OCI-LY1 (cell line): Measurements from ENCODE around the gene DHH.
"Not testable (repeated sequence)": the region's sequence is repeated elsewhere in the genome, so short reads cannot be mapped to it uniquely, and the experiment has no call there.

ENCODE experiments used
- H2AFZ ChIP-seq: fragments of 200-600 bp; sonication (generic), shearing (Covaris generic); 2 replicates; pipeline ENCODE4 v1.6.0; 2014; ENCODE audit warnings: antibody characterized with exemption, mild to moderate bottlenecking, low read length
- H3F3A ChIP-seq: fragments of 200-600 bp; sonication (generic), shearing (Covaris generic); 2 replicates; pipeline ENCODE4 v1.6.0; 2014; ENCODE audit warnings: mild to moderate bottlenecking, antibody characterized with exemption, low read length, moderate library complexity; ENCODE audit not compliant: insufficient read depth
- H3K27ac ChIP-seq: fragments of 200-600 bp; sonication (generic); 2 replicates; pipeline ENCODE4 v1.5.1; 2014; ENCODE audit warnings: low read length, mixed run types, mild to moderate bottlenecking, low read depth; ENCODE audit not compliant: poor library complexity, severe bottlenecking
- H3K27me3 ChIP-seq: fragments of 200-600 bp; sonication (generic); 2 replicates; pipeline ENCODE4 v1.6.0; 2014; ENCODE audit warnings: antibody characterized with exemption, mild to moderate bottlenecking, low read length, moderate library complexity; ENCODE audit not compliant: insufficient read depth
- H3K36me3 ChIP-seq: fragments of 200-600 bp; sonication (generic); 2 replicates; pipeline ENCODE4 v1.6.1; 2014; ENCODE audit warnings: mild to moderate bottlenecking, antibody characterized with exemption, low read length, moderate library complexity, mixed read lengths; ENCODE audit not compliant: insufficient read depth
- H3K4me1 ChIP-seq: fragments of 200-600 bp; sonication (generic); 2 replicates; pipeline ENCODE4 v1.5.1; 2014; ENCODE audit warnings: mild to moderate bottlenecking, low read length, moderate library complexity; ENCODE audit not compliant: insufficient read depth, severe bottlenecking
- H3K4me2 ChIP-seq: fragments of 200-600 bp; sonication (generic), shearing (Covaris generic); 2 replicates; pipeline ENCODE4 v1.6.1; 2014; ENCODE audit warnings: low read length
- H3K4me3 ChIP-seq: fragments of 200-600 bp; sonication (generic); 2 replicates; pipeline ENCODE4 v1.5.1; 2014; ENCODE audit warnings: low read length, low read depth, mild to moderate bottlenecking, mixed read lengths; ENCODE audit not compliant: poor library complexity, severe bottlenecking
- H3K79me2 ChIP-seq: fragments of 200-600 bp; shearing (Covaris generic); 2 replicates; pipeline ENCODE4 v1.6.1; 2016; ENCODE audit warnings: mixed run types, low read length, mixed read lengths; ENCODE audit not compliant: insufficient read depth
- H3K9ac ChIP-seq: fragments of 200-600 bp; sonication (generic), shearing (Covaris generic); 2 replicates; pipeline ENCODE4 v1.6.1; 2014; ENCODE audit warnings: mild to moderate bottlenecking, low read length, mixed read lengths
- H3K9me2 ChIP-seq: fragments of 200-600 bp; sonication (generic), shearing (Covaris generic); 2 replicates; pipeline ENCODE4 v1.6.1; 2014; ENCODE audit warnings: low read depth, mild to moderate bottlenecking, low read length, mixed read lengths
- H3K9me3 ChIP-seq: fragments of 200-600 bp; shearing (Covaris generic); 2 replicates; pipeline ENCODE4 v1.6.1; 2014; ENCODE audit warnings: low read length, mixed read lengths
- H4K20me1 ChIP-seq: fragments of 200-600 bp; sonication (generic), shearing (Covaris generic); 2 replicates; pipeline ENCODE4 v1.6.0; 2016; ENCODE audit warnings: mild to moderate bottlenecking, low read length; ENCODE audit not compliant: insufficient read depth
- CTCF ChIP-seq: fragments of 200-600 bp; sonication (generic), shearing (Covaris generic); IDR thresholded peaks from 2 replicates; pipeline ENCODE4 v1.5.1; 2017; ENCODE audit warnings: mild to moderate bottlenecking, antibody characterized with exemption, low read length, moderate library complexity, mixed read lengths
- EZH2 ChIP-seq: fragments of 200-600 bp; sonication (generic), shearing (Covaris generic); IDR thresholded peaks from 2 replicates; pipeline ENCODE4 v1.8.0; 2017; ENCODE audit warnings: borderline replicate concordance, mixed run types, mild to moderate bottlenecking, antibody characterized with exemption, low read length, moderate library complexity, mixed read lengths

Gene DHH

DNA sequence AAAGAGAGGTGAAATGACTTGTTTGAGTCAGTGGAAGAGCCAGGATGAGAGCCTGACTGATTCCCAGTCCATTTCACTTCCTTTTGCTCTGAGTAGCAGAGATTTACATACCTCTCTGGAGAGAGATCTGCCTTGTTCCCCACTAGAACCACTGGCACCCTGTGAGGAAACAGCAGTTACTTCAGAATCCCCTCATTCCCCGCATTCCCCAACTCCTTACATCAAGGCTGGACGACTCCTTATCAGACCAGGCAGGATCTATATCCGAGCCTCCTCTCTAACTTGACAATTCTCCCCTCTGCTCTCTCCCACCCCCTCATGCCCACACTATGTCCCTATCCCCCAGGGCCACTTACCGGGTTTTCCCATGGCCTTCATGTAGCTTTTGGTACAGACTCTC lies 28.5 kb downstream of the DHH start:
- H3K27ac ChIP-seq: no peak overlapping the region
- H3K4me3 ChIP-seq: no peak overlapping the region
- no peak for TF ChIP-seq CTCF
- no peak for TF ChIP-seq EZH2
- no peaks in the 10 kb centered on the region for H3K27me3 ChIP-seq
- H3K9ac ChIP-seq: no peak overlapping the region
- H3K9me2 ChIP-seq: no peaks in the 10 kb centered on the region
- no peak overlapping the region for H3K4me2 ChIP-seq
- no peaks in the 10 kb centered on the region for H4K20me1 ChIP-seq
- no peak overlapping the region for H2AFZ ChIP-seq
- H3K36me3 ChIP-seq: no peaks in the 10 kb centered on the region
- H3K9me3 ChIP-seq: no peaks in the 10 kb centered on the region
- peaks cover 26% of the 10 kb centered on the region for H3K4me1 ChIP-seq
- H3F3A ChIP-seq: no peaks in the 10 kb centered on the region
- H3K79me2 ChIP-seq: no peaks in the 10 kb centered on the region

DNA sequence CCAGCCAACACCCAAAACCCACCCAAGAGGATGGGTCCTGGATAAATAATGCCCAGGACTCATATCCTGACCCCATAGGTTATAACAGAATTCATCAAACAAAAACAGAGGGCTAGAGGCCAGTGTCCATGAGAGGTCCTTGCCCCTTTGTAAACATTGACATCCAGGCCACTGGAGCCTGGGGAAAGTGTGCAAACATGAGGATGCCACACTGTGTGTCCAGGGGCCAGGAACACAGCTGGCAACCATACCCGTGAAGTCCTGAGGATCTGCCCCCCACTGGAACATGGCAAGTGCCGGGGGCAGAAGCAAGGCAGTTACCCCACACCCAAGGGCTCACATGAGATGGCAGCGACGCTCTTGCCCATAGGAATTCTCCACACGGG lies 29.8 kb downstream of the DHH start:
- no peak overlapping the region for H3K4me3 ChIP-seq
- H4K20me1 ChIP-seq: no peaks in the 10 kb centered on the region
- no peak overlapping the region for H3K4me2 ChIP-seq
- no peaks in the 10 kb centered on the region for H3K9me3 ChIP-seq
- H3K9ac ChIP-seq: no peak overlapping the region
- H3F3A ChIP-seq: no peaks in the 10 kb centered on the region
- no peak overlapping the region for H2AFZ ChIP-seq
- H3K27ac ChIP-seq: no peak overlapping the region
- H3K4me1 ChIP-seq: peaks cover 22% of the 10 kb centered on the region
- H3K79me2 ChIP-seq: peaks cover 6% of the 10 kb centered on the region; the same call in 1 of the 2 replicates
- H3K27me3 ChIP-seq: no peaks in the 10 kb centered on the region
- H3K9me2 ChIP-seq: no peaks in the 10 kb centered on the region
- no peak for TF ChIP-seq CTCF
- no peak for TF ChIP-seq EZH2
- H3K36me3 ChIP-seq: no peaks in the 10 kb centered on the region

- Histone ChIP-seq H3K79me2 (peaks cover 34% of the 10 kb centered on the region), H3K4me1 (peaks cover 38% of the 10 kb centered on the region), H3K4me2 (peak overlapping the region; percentile 99; the same call in 1 of the 2 replicates), H3K4me3 (peak overlapping the region; percentile 76)
- H3K36me3 ChIP-seq, H2AFZ ChIP-seq, H3F3A ChIP-seq, H3K27me3 ChIP-seq, H3K27ac ChIP-seq, H4K20me1 ChIP-seq, H3K9me3 ChIP-seq, H3K9me2 ChIP-seq, H3K9ac ChIP-seq: not testable (repeated sequence)
These were observed 32.7 kb downstream of the DHH start for GRCh38 chr12:49061916-49062315.

- no peaks in the 10 kb centered on the region for H3K9me3 ChIP-seq
- no peaks in the 10 kb centered on the region for H3K27me3 ChIP-seq
- peaks cover 41% of the 10 kb centered on the region for H3K79me2 ChIP-seq
- H3K4me1 ChIP-seq: peaks cover 45% of the 10 kb centered on the region
- peak overlapping the region; percentile 89 for H3K9ac ChIP-seq
- 0 out of 2 replicates have a peak, but pooled peaks cover 1% of the 10 kb centered on the region for H4K20me1 ChIP-seq
- no peak for TF ChIP-seq CTCF
- TF ChIP-seq EZH2: no peak
- H3K9me2 ChIP-seq: no peaks in the 10 kb centered on the region
- H3K4me2 ChIP-seq: peak overlapping the region; percentile 99
- peak overlapping the region; percentile 9 for H3K27ac ChIP-seq
- H3K36me3 ChIP-seq: no peaks in the 10 kb centered on the region; the same call in 1 of the 2 replicates
- H3K4me3 ChIP-seq: peak overlapping the region; percentile 76
- H2AFZ ChIP-seq: peak overlapping the region; percentile 23; the same call in 1 of the 2 replicates
- no peaks in the 10 kb centered on the region for H3F3A ChIP-seq
These were observed 33.4 kb downstream of the DHH start for GRCh38 chr12:49061157-49061650.
